ENCODE measurements around the gene NHLRC3.

NHLRC3 gene

GRCh38 chr13:39012608-39013007, 25.6 kb upstream of the NHLRC3 start:
- no peak for TF ChIP-seq CTCF (IDR thresholded peaks at IDR 0.05; ENCODE audit: poor library complexity, severe bottlenecking)
- H3K27ac ChIP-seq (ENCODE audit: poor library complexity, severe bottlenecking): no peak overlapping the region
- no peak overlapping the region for H3K4me3 ChIP-seq (ENCODE audit: severe bottlenecking)
- H3K36me3 ChIP-seq (ENCODE audit: low read depth): peaks cover 83% of the 10 kb centered on the region
- no peaks in the 10 kb centered on the region for H3K27me3 ChIP-seq (ENCODE audit: insufficient read depth, poor library complexity, severe bottlenecking)
- DNase-seq (ENCODE audit: low spot score): no peak
- no peaks in the 10 kb centered on the region for H3K9me3 ChIP-seq (ENCODE audit: severe bottlenecking)
- ATAC-seq (ENCODE audit: low read depth): no peak
- no peaks in the 10 kb centered on the region for H3K4me1 ChIP-seq (ENCODE audit: insufficient read depth, poor library complexity, severe bottlenecking)

GRCh38 chr13:39013462-39013861, 24.8 kb upstream of the NHLRC3 start:
- ATAC-seq (ENCODE audit: low read depth) (no peak), DNase-seq (ENCODE audit: low spot score) (no peak)
- Histone ChIP-seq H3K4me1 (ENCODE audit: insufficient read depth, poor library complexity, severe bottlenecking) (no peaks in the 10 kb centered on the region), H3K4me3 (ENCODE audit: severe bottlenecking) (no peak overlapping the region), H3K36me3 (ENCODE audit: low read depth) (peaks cover 84% of the 10 kb centered on the region), H3K9me3 (ENCODE audit: severe bottlenecking) (no peaks in the 10 kb centered on the region), H3K27ac (ENCODE audit: poor library complexity, severe bottlenecking) (no peak overlapping the region), H3K27me3 (ENCODE audit: insufficient read depth, poor library complexity, severe bottlenecking) (no peaks in the 10 kb centered on the region)
- TF ChIP-seq CTCF (IDR thresholded peaks at IDR 0.05; ENCODE audit: poor library complexity, severe bottlenecking): no peak

- H3K27me3 ChIP-seq (ENCODE audit: insufficient read depth, poor library complexity, severe bottlenecking): no peaks in the 10 kb centered on the region
- ATAC-seq (ENCODE audit: low read depth) (no peak), DNase-seq (ENCODE audit: low spot score) (no peak)
- no peak overlapping the region for H3K27ac ChIP-seq (ENCODE audit: poor library complexity, severe bottlenecking)
- H3K36me3 ChIP-seq (ENCODE audit: low read depth): peaks cover 78% of the 10 kb centered on the region
- no peaks in the 10 kb centered on the region for H3K9me3 ChIP-seq (ENCODE audit: severe bottlenecking)
- H3K4me1 ChIP-seq (ENCODE audit: insufficient read depth, poor library complexity, severe bottlenecking): no peaks in the 10 kb centered on the region
- no peak overlapping the region for H3K4me3 ChIP-seq (ENCODE audit: severe bottlenecking)
- TF ChIP-seq CTCF (IDR thresholded peaks at IDR 0.05; ENCODE audit: poor library complexity, severe bottlenecking): no peak
Measured at GRCh38 chr13:39016087-39016486, 22.2 kb upstream of the NHLRC3 start.

- TF ChIP-seq CTCF (IDR thresholded peaks at IDR 0.05; ENCODE audit: poor library complexity, severe bottlenecking): peak; percentile 71
- H3K27me3 ChIP-seq (ENCODE audit: insufficient read depth, poor library complexity, severe bottlenecking): no peaks in the 10 kb centered on the region
- H3K27ac ChIP-seq (ENCODE audit: poor library complexity, severe bottlenecking): no peak overlapping the region
- no peaks in the 10 kb centered on the region for H3K4me1 ChIP-seq (ENCODE audit: insufficient read depth, poor library complexity, severe bottlenecking)
- no peak for DNase-seq (ENCODE audit: low spot score)
- peaks cover 78% of the 10 kb centered on the region for H3K36me3 ChIP-seq (ENCODE audit: low read depth)
- H3K4me3 ChIP-seq (ENCODE audit: severe bottlenecking): no peak overlapping the region
- H3K9me3 ChIP-seq (ENCODE audit: severe bottlenecking): no peaks in the 10 kb centered on the region
- ATAC-seq (ENCODE audit: low read depth): 0 out of 3 replicates have a peak, but pooled peaks have one; percentile 27
Measured at GRCh38 chr13:39016787-39017186, 21.5 kb upstream of the NHLRC3 start.

- H3K4me3 ChIP-seq (ENCODE audit: severe bottlenecking): no peak overlapping the region
- DNase-seq (ENCODE audit: low spot score): no peak
- no peak for ATAC-seq (ENCODE audit: low read depth)
- no peaks in the 10 kb centered on the region for H3K4me1 ChIP-seq (ENCODE audit: insufficient read depth, poor library complexity, severe bottlenecking)
- no peaks in the 10 kb centered on the region for H3K27me3 ChIP-seq (ENCODE audit: insufficient read depth, poor library complexity, severe bottlenecking)
- no peaks in the 10 kb centered on the region for H3K9me3 ChIP-seq (ENCODE audit: severe bottlenecking)
- no peak overlapping the region for H3K27ac ChIP-seq (ENCODE audit: poor library complexity, severe bottlenecking)
- H3K36me3 ChIP-seq (ENCODE audit: low read depth): peaks cover 78% of the 10 kb centered on the region
- TF ChIP-seq CTCF (IDR thresholded peaks at IDR 0.05; ENCODE audit: poor library complexity, severe bottlenecking): no peak
Measured at GRCh38 chr13:39020853-39021462, 17.3 kb upstream of the NHLRC3 start.

Data from RWPE2 (cell line).